ENCODE measurements around the gene IFT88.

The IFT88 gene

DNA sequence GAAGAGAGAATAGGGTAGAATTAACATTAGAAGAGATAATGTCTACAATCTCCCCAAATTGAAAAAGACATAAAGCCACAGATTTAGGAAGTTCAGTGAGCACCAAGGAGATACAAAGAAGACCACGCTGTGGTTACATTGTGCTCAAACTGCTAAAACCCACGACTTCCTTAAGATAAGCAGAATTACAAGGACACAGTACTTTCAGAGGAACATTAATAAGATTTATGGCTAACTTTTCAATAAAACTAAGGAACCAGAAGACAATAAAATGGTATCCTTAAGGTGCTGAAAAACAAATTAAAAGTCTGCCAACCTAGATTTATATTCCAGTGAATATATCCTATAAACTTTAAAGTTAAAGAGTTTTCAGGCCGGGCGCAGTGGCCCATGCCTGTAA, 129.1 kb downstream of the IFT88 start:
- peak; percentile 48 for DNase-seq

DNA sequence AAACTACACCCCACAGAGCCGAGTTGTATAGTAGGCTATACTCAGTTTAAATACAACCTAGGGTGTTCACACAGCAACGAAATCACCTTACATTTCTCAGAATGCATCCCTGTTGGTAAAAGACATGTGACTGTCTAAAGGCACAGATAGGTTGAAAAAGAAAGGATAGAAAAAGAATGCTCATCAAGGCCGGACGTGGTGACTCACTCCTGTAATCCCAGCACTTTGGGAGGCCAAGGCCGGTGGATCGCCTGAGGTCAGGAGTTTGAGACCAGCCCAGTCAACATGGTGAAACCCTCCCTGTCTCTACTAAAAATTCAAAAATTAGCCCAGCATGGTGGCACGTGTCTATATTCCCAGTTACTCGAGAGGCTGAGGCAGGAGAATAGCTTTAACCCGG, 132.8 kb downstream of the IFT88 start:
- DNase-seq = no peak

DNA sequence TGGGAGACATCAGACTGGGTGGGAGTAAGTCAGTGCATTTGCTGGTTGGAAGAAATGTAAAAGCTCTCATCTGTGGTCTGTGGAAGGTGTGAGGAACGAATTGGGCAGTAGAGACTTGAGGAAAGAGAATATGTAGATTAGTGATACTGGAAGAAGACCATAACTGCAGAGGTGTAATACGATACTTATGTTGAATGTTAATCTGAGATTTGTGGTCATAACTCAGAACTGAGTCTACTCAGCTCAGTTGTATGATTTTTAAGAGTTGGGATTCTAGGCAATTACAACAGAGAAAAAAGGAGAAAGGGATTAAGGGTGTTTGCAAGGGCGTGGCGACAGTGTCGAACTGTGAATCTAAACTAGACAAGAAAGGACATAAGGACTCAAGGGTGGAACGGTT, 133.3 kb downstream of the IFT88 start:
- no peak for DNase-seq

DNA sequence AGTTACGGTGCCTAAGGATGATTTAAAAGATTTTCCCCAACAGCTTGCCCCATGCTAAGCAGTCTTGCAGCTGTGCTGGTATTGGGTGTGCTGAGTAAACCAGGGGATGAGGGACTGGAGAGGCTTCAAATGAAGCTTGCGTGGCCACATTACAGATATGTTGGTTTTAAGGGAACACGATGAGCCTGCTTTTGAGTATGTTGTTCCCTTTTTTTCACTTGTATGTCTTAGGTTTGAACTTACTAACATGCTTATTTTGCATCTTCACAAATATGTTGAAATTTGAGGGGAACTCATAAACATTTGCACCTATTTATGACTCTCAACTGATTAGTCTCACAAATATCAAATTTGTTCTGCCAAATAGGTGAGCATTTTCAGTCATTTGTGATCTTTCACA, 134.5 kb downstream of the IFT88 start:
- no peak for DNase-seq

DNA sequence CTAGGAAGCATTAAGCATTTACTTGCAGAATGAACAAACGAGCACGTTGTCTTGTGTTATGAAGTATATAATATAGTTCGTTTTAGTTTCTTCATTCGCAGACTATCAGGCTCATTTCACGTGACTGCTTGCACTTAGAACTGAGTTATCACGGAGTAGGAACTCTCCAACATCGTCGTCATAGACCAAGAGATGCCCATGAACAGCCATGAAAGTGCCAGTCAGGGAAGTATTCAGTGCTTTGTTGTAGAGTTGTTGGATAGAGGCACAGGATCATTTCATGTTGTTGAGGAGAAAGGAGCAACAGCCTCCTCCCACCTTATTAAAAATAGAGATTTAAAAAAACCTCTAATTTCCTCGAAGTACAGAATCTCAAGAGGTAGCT, 135.6 kb downstream of the IFT88 start:
- DNase-seq = peak; percentile 38

DNA sequence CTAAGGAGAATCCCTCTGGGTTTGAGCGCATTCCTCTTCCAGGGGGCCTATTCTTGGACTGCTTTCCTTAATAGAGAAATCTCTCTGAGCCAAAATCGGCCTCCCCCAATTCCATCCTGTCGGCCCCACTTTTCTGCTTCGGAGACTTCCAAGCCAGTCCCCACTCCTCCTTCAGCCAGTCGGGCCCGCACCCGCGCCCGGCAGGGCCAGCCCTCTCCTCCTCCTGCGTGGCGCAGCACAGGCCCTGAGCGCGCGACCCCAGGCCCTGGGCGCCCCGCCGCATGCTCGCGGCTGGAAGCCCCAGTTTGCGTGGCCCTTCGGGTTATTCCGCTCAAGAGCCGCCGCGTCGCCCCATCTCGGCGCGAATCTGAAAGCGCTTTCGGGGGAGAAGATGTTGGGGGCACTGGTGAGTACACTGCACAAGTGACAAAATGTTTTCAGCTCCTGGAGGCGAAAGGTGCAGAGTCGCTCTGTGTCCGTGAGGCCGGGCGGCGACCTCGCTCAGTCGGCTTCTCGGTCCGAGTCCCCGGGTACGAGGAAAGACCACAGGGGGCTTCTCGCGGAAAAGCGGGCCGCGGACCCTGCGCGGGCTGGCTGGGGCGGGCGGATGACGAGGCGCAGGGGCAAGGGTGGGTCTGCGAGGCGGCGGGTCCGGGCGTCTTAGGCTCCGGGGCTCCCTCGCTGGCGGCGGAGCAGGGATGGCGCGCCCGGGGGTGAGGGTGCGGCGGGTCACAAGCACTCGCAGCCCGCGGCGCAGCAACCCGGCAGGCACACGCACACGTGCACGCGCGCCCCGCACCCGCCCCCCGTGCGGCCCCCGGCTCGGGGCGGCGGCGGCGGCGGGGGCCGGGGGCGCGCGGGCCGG, 136.2 kb downstream of the IFT88 start, which contains the start of gene IL17D:
TSS of gene IL17D (plus strand) at position 785 of the 865 bp plus-strand sequence. CDS start 303 bp downstream, outside the sequence.
- DNase-seq = peak; percentile 49

DNA sequence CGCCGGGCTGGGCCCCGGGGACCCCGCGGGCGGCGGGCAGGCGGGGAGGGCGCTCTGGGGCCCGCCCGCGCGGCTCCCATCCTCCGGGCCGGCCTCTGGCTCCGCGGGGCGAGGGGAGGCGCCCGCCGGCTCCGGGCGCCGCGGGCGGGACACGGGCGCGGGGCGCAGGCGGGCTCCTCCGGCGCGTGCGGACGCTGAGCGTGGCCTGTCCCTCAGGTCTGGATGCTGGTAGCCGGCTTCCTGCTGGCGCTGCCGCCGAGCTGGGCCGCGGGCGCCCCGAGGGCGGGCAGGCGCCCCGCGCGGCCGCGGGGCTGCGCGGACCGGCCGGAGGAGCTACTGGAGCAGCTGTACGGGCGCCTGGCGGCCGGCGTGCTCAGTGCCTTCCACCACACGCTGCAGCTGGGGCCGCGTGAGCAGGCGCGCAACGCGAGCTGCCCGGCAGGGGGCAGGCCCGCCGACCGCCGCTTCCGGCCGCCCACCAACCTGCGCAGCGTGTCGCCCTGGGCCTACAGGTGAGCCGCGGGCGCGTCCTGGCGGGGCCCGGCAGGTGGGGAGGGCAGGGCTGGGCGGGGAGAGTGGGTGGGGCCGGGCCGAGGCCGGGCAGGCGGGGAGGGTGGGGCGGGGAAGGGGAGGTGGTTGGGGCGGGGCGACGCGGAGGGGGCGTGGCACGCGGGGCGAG, 137.0 kb downstream of the IFT88 start:
- peak; percentile 86 for DNase-seq

DNA sequence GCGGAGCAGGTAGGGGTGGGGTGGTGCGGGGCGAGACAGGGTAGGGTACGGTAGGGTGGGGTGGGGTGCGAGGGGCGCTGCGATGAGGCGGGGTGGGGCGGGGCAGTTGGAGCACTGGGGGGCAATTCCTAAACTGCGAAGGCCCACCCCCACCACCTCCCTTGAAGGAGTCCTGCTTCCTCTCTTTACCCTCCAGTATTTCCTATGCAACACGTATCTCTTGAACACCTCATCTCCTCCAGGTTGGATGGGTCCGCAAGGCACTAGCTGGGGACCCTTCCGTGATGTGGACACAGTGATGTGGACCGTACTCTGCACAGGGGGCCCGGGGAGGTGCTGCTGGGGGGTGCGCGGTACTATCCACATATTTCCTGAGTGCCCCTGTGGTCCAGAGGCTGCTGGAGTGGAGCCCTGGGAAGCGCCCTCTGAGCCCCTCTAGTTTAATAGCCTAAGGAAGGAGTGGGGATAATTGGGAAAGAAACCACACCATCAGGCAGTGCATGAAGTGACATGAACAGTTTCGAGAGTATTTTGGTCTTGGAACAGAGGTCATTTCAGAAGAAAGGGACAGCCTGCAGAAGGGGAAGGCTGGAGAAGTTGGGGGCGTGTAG, 137.6 kb downstream of the IFT88 start:
- DNase-seq = no peak

DNA sequence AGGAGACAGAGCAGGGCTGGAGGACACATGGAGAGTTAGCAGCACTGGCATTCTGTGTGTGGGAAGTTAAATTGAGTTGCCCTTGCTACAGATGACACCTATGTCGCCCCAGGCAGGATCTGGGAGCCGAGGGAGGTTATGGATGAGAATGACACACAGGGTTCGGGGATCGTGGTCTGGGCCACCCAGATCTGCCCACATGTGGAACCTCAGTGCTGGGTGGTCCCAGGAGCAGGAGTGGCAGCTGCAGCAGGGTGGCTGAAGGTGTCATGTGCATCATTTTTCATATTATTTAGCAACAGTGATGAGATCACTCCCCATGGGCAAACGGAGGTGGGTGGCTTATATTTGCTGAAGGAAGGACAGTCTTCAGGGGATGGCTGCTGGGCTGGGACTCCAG, 139.7 kb downstream of the IFT88 start:
- DNase-seq = no peak

DNA sequence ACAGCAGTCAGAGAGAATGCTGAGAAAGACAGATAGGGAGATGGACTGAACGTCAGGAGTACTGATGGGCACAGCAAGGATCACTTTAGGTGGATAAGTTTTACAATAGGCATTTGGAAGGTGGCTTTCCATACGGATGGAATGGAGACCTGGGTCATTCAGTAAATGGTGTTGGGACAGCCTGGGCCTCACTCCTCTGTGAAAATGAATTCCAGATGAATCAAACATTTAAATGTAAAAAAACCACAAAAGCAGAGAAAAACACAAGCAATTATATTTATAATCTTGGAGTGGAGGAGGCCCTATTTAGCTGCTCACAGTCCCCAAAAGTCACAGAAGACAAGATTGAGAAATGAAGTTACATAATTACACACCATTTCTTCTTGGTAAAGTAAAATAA, 141.3 kb downstream of the IFT88 start:
- no peak for DNase-seq

DNA sequence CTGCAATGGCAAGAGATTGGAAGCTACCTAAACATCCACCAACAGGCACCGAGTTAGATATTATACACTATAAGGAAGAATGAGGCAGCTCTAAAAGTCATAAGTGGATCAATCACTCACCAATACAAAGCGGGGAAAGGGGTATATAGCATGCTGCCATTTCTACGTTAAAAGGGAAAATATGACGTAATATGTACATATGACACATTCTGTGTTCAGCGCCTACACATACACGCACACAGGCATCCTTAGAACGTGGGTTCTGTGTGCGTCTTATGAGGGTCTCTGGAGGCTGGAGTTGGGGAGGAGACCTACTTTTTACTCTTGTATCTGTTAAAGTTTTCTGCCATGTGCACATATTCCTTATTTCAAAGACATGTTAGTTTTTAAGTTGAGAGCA, 142.4 kb downstream of the IFT88 start:
- DNase-seq = no peak

DNA sequence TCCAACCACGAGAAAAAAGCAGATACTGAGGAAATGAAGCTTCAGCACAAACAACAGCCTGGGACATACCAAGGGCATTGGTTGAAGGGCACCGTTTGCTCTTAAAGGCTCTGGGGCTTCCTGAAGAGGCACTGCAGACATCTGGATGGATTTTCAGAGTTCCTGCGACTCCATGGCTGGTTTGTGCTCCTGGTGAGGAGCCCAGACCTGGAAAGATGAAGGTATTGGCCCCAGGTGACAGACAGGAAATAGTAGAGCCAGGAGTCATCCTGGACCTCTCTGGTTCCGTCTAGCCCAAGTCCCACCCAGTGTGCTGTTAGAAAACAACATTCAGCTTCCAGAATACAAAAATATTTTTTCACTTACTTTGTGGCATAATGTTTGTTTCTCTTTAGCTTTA, 142.8 kb downstream of the IFT88 start:
- no peak for DNase-seq

DNA sequence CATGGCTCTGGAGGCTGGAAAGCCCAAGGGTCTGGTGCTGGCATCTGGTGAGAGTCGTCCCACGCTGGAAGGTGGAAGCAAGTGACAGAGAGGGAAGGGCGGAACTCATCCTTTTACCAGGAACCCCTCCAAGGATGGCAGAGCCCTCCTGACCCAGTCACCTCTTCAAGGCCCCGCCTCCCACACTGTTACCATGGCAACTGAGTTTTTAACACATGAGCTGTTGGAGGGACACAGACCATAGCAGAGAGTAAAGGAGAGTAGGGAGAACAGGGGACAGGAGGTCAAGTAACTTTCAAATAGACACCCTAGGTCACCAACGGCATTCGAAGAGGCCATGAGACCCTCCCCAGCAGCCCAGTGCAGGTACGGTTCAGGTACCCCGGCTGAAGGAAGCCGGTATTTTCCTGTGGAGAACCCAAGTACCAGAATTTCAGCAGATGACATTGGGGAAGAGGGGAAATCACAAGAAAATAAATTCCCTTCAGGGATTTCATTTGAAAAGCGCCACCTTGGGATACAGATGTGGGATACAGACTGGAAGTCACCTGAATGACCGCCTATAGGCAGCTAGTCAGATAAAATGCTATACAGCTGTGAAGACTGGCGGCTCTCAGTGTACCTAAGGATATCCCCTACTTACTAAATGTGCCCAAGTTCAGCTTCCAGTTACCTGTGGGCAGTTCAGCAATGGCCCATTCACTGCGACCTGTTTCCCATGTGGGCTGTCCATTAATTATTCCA, 144.5 kb downstream of the IFT88 start:
- peak; percentile 27 for DNase-seq

DNA sequence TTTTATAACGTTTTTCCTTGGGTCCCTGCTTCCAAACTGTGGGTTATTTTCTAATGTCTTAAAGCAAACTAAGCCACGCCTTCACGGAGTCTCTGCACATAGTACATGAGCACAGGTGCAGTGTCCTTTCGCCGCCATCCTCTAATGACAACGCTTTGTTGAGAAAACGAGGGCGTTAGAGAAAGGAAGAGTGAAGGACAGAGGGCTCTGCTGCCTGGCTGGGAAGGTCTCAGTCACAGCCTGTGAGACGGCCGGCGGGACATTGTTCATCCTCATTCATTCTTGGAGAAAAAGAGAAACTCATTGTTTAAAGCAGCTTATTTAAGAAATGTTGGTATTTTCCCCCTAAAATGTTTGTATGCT, 146.0 kb downstream of the IFT88 start:
- no peak for DNase-seq

DNA sequence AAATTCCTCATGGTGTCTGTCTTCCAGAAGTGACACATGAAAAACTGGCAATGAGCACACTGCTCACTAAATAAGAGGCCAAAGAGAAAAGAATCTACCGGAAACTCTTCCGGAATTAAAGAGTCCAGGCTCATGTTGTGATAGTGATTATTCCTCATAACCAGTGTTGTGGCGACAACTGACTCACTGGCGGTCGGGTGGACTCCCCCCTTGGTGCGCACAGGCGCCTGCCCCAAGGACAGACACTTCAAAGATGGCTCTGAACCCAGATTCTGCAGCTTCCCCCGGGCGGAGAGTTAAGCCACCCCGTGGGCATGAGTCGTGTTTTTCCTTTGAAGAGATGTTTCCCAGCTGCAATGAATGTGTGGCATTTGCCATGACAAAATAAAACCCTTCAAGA, 146.8 kb downstream of the IFT88 start:
- no peak for DNase-seq

DNA sequence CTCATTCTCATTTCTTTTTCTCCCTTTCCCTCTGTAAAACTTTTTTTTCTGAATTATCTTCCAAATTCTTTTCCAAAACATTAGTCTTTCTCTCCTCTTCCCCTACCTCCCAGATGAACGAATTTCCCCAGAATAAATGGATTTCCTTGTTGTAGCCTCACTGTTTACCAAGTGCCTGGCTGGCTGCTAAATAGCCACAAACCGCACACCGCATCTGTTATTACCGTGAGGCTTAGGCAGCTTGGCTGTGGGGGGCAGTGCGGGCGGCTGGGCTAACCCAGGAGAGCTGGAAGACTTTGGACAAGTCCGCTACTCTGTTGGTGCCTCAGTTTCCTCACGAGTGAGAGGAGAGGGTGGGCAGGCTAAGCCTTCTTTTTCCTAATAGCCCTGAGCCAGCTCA, 147.2 kb downstream of the IFT88 start:
- no peak for DNase-seq

DNA sequence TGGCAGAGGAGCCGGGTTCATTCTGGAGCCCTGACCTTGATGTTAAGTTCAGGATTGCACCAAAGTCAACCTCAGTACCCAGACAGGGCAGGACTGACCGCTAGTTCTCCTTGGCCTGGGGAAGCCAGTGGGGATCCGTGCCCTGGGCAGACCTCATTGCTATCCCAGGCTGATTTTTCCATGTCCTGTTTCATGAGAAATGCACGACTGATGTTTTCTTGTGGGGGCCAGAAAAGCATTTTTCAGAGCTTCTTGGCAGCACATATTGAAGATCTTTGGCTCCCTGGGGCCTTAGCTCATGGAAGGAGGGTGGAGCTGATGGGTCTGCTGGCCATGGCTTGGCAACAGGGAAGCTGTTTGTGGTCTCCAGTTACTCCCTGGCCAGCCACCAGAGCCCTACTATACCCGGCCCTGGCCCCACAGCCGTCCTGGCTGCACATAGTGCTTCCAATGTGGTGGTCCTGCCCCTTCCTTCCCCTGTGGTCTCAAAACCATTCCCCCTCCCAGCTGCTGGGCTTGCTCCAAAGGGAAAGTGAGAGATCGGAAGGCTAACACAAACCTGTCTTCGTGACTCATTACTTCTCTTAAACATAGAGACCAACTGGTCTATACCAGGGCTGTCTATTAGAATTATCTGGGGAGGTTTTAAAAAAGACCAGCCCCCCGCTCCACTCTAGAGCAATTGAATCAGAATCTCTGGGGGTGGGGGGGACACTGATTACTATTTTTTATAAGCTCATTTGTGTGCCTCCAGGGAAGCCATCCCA, 147.8 kb downstream of the IFT88 start:
- DNase-seq = no peak

DNA sequence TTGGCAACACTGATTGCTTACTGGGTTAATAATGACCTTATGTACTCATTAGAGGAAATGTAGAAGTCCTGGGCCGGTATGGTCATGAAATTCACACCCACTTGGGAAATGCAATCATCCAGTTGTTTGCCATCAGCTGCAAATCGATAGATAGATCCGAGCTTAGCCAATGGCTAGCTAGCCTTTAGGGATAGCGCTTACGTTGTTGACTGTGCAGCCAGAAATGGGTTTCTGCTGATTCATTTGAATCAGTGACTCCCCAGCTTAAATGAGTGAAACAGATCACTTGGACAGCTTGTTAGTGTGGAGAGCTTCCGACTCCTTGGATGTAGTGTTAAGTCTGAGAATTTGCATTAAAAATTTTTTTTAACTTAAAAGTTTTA, 148.4 kb downstream of the IFT88 start:
- no peak for DNase-seq

DNA sequence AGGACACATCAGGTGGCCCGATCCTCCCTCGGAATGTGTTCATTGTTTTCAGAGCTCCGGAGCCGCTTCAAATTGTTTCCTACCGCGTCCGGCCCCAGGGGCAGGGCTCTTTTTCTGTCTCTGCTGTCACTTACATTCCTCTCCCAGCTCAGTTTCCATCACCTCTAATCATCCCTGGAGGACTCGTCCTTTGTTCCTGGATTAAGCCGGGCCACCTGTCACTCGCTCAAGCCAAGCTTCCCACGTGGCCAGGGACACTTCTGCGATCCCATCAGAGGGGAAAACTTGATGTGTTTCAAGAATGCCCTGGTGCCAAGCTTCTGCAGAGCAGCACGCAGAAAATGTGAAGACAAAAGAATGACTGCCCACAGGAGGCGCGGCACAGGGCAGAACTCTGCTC, 150.0 kb downstream of the IFT88 start:
- DNase-seq = no peak

DNA sequence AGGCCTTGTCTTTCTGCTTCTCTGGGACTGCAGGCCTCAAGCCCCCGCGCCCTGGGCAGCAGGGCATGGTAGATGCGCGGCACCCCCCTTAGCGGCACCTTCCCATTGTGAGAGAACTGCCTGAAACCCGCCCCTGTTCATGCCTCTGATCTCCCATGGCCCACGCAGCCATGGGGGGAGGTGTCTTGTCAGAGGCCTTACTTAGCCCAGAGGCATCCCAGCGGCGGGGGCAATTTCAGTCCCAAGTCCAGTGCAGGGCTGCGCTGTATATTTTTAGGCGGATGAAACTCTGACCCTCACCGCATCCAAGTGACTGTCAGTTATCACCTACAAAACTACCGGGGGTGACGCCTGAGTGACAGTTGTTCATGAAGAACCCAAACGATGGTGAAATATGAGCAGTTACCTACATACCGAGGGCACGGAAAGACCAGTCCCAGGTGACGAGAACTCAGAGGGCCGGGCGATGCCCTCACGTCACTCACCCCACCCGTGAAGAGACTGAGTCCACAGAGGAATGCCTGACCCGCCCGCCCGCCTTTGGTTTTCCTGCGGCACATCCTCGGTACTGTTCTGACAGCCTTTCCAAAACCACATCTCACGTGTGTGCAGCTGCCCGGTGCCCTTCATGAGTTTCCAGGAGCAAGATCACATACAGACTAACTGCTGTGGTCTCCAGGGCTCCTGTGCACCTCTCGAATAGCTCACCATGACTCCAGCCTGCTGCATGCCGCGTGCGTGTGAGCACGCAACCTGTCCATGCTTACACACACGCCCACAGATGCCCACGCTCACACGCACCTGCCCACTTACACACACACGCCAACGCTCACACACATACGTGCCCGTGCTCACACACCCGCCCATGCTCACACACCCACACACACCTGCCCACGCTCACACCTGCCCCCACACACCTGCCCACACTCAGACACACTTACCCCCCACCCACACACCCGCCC, 150.9 kb downstream of the IFT88 start:
- no peak for DNase-seq

DNA sequence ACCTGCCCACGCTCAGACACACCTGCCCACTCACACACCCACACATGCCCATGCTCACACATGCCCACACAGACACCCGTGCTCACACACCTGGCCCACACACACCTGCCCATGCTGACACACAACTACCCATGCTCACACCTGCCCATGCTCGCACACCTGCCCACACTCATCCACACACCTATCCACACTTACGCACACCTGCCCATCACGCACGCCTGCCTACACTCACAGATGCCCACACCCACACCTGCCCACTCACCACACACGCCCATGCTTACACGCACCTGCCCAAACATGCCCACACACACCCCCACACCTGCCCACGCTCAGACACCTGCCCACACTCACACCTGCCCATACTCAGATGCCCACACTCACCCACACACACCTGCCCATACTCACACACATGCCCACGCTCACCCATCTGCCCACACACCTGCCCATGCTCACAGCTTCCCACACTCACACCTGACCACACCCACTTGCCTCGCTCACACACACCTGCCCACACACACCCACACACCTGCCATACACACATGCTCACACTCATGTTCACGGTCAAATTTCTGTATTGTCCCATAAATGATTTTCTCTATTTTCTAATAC, 152.1 kb downstream of the IFT88 start:
- DNase-seq = no peak

Measured in hematopoietic multipotent progenitor cell treated with erythropoietin and hydrocortisone succinate and interleukin-3 and kit ligand, for 6 days (in vitro differentiated cells).